ENCODE data around the gene BOLL. TPM values are rescaled to one million over a fixed set of nuclear protein-coding genes. Genes with fewer than 3 reads are reported as not detected.

The BOLL gene
- total RNA-seq, 1 experiment from 2014 or later, result not detected

GRCh38 chr2:197759013-197759412 lies 26.1 kb downstream of the BOLL start:
- H2BK20ac ChIP-seq (ENCODE audit: low read depth, low read length, poor library complexity, severe bottlenecking), result no peak overlapping the region
- no peaks in the 10 kb centered on the region for H3K79me2 ChIP-seq (ENCODE audit: insufficient read depth, low read length)
- no peak overlapping the region for H3K4me3 Mint-ChIP-seq
- no peak overlapping the region for H3K56ac ChIP-seq (ENCODE audit: insufficient read length, low read depth, low read length)
- no peaks in the 10 kb centered on the region for H4K20me1 ChIP-seq (ENCODE audit: control insufficient read depth, insufficient read depth, insufficient read length)
- H2AK5ac ChIP-seq (ENCODE audit: insufficient read length, low read length), result no peak overlapping the region
- H3K23ac ChIP-seq (ENCODE audit: insufficient read length, low read depth, low read length), result no peak overlapping the region
- H3K27ac ChIP-seq (ENCODE audit: insufficient read length, low read depth, low read length), result no peak overlapping the region
- H2BK5ac ChIP-seq (ENCODE audit: insufficient read length, low read length), result no peak overlapping the region
- no peak overlapping the region for H4K5ac ChIP-seq (ENCODE audit: insufficient read length, low read depth, low read length)
- no peaks in the 10 kb centered on the region for H3K9me3 ChIP-seq (ENCODE audit: control insufficient read depth, low read depth, low read length)
- no peaks in the 10 kb centered on the region for H3K79me1 ChIP-seq (ENCODE audit: insufficient read depth, low read depth, low read length, poor library complexity, severe bottlenecking)
- peaks cover 8% of the 10 kb centered on the region; the same call in 1 of the 2 replicates for H3K27me3 Mint-ChIP-seq (ENCODE audit: low read depth)
- H3K9me3 Mint-ChIP-seq, result peaks cover 18 to 20% of the 10 kb centered on the region in 2 experiments
- no peak overlapping the region for H3T11ph ChIP-seq (ENCODE audit: low read length)
- peaks cover 3% of the 10 kb centered on the region in 2 experiments; a peak in 3 of 4 replicates for H3K4me1 Mint-ChIP-seq
- WGBS (ENCODE audit: extremely low coverage, insufficient read length, low lambda C conversion rate), result no CpG with 5 or more reads among the region's 4 CpGs
- no peak overlapping the region for H3K18ac ChIP-seq (ENCODE audit: insufficient read length, low read depth, low read length)
- H3K23me2 ChIP-seq (ENCODE audit: insufficient read length, low read depth, low read length, poor library complexity, severe bottlenecking), result no peaks in the 10 kb centered on the region
- H3K4me1 ChIP-seq (ENCODE audit: insufficient read depth, low read length), result no peaks in the 10 kb centered on the region
- no peak overlapping the region for H3K14ac ChIP-seq (ENCODE audit: insufficient read depth, low read length)
- H3K9ac ChIP-seq (ENCODE audit: extremely low read depth, insufficient read length, low read length), result no peak overlapping the region
- no peak overlapping the region for H4K8ac ChIP-seq (replicated peaks; ENCODE audit: insufficient read length, low read depth, low read length)
- no peak for DNase-seq
- no peak overlapping the region for H2BK120ac ChIP-seq (ENCODE audit: low read depth, low read length, poor library complexity, severe bottlenecking)
- no peak overlapping the region for H2BK15ac ChIP-seq (ENCODE audit: low read depth, low read length)
- no peak overlapping the region for H2AFZ ChIP-seq (ENCODE audit: low read length)
- H2BK12ac ChIP-seq (ENCODE audit: insufficient read length, low read depth, low read length), result no peak overlapping the region
- H3K27ac Mint-ChIP-seq, result no peak overlapping the region
- no peak overlapping the region for H3K4ac ChIP-seq (ENCODE audit: low read depth, low read length)
- H3K27me3 ChIP-seq (ENCODE audit: insufficient read depth, low read length), result no peaks in the 10 kb centered on the region
- no peak overlapping the region for H3K4me2 ChIP-seq (ENCODE audit: insufficient read depth, insufficient read length, low read length)
- H4K91ac ChIP-seq (ENCODE audit: insufficient read length, low read depth, low read length), result no peak overlapping the region
- H3K36me3 Mint-ChIP-seq (ENCODE audit: insufficient read depth in 1 of 3, low read depth in 3 of 3), result peaks cover 3 to 15% (median 4%) of the 10 kb centered on the region in 3 experiments; a peak in 4 of 7 replicates
- TF ChIP-seq CTCF (conservative IDR thresholded peaks at IDR 0.05), result no peak

Data from H9 (cell line).